DOHH2 (cell line): ENCODE results near the gene ZNF367.

Source experiments
- EZH2phosphoT487 ChIP-seq: fragments of 200-600 bp; sonication (generic); IDR thresholded peaks from 2 replicates; pipeline ENCODE4 v1.6.1; 2017; ENCODE audit warnings: borderline replicate concordance, mild to moderate bottlenecking, antibody characterized with exemption, low read length, moderate library complexity, mixed read lengths
- TF ChIP-seq, protein P1 (sequence below): fragments of 200-600 bp; sonication (generic); IDR thresholded peaks from one replicate; pipeline ENCODE4 v1.5.1; 2014; ENCODE audit warnings: antibody characterized with exemption, mild to moderate bottlenecking, low read depth, low read length; ENCODE audit not compliant: poor library complexity, severe bottlenecking

GRCh38 chr9:96449523-96449844 is 31.3 kb upstream of the ZNF367 start:
- TF ChIP-seq, protein P1, sequence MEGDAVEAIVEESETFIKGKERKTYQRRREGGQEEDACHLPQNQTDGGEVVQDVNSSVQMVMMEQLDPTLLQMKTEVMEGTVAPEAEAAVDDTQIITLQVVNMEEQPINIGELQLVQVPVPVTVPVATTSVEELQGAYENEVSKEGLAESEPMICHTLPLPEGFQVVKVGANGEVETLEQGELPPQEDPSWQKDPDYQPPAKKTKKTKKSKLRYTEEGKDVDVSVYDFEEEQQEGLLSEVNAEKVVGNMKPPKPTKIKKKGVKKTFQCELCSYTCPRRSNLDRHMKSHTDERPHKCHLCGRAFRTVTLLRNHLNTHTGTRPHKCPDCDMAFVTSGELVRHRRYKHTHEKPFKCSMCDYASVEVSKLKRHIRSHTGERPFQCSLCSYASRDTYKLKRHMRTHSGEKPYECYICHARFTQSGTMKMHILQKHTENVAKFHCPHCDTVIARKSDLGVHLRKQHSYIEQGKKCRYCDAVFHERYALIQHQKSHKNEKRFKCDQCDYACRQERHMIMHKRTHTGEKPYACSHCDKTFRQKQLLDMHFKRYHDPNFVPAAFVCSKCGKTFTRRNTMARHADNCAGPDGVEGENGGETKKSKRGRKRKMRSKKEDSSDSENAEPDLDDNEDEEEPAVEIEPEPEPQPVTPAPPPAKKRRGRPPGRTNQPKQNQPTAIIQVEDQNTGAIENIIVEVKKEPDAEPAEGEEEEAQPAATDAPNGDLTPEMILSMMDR = no peak
- no peak for TF ChIP-seq EZH2phosphoT487
